Endothelial cell of umbilical vein (primary cell): ENCODE results near the gene WDR82. TPM values are rescaled to one million over a fixed set of nuclear protein-coding genes. Genes with fewer than 3 reads are reported as not detected.

ENCODE experiments used
- BruUV-seq: library from RNA; stranded (reverse); fragments of 400-500 nt; replicated peaks from 2 replicates; lab custom pipeline; 2021; lab: Mats Ljungman, UMichigan
- CTCF ChIA-PET: fragments of 300-600, 350-600 bp; sonication (Branson Sonifier 250); formaldehyde crosslinking; loops from one replicate; lab custom pipeline; 2021; ENCODE audit warnings: antibody characterized with exemption, inconsistent platforms; lab: Charles Lee
- POLR2A ChIA-PET: fragments of 300-600, 350-600 bp; sonication (Branson Sonifier 250); formaldehyde crosslinking; loops from one replicate; lab custom pipeline; 2021; ENCODE audit warnings: antibody characterized with exemption, inconsistent platforms; lab: Charles Lee
- DNase-seq: peaks from one replicate; pipeline ENCODE4 v3.0.0-alpha.2; 2011; ENCODE audit warnings: low read depth, low spot score
- FAIRE-seq: peaks from 2 replicates; lab custom pipeline; 2011; peaks lifted over from hg19 to GRCh38; lab: Jason Lieb, UNC
- H2AFZ ChIP-seq: 2 replicates; pipeline ENCODE4 v1.6.0; 2012; ENCODE audit warnings: low read depth, low read length, control low read depth, inconsistent platforms
- H3K27ac ChIP-seq: 2 replicates; pipeline ENCODE4 v1.5.1; 2011; ENCODE audit warnings: low read depth, mild to moderate bottlenecking, control low read depth, low read length, moderate library complexity; ENCODE audit not compliant: insufficient read depth
- H3K27me3 ChIP-seq, 2 experiments: 2 replicates each; pipeline versions ENCODE4 v1.6.0 to v1.6.1; 2011; ENCODE audit warnings: low read length in 2 of 2, mixed read lengths in 1 of 2; ENCODE audit not compliant: control insufficient read depth in 2 of 2, insufficient read depth in 2 of 2
- H3K36me3 ChIP-seq, 2 experiments: 2 replicates in 1 of 2; 3 replicates in 1 of 2; pipeline ENCODE4 v1.5.1; 2011; ENCODE audit warnings: low read length in 2 of 2, mild to moderate bottlenecking in 1 of 2, moderate library complexity in 1 of 2; ENCODE audit not compliant: control insufficient read depth in 2 of 2, insufficient read depth in 2 of 2; ENCODE audit errors: extremely low read depth in 1 of 2
- H3K4me1 ChIP-seq: 3 replicates; pipeline ENCODE4 v1.5.1; 2011; ENCODE audit warnings: mild to moderate bottlenecking, low read length; ENCODE audit not compliant: control insufficient read depth, insufficient read depth; ENCODE audit errors: extremely low read depth
- H3K4me2 ChIP-seq: 2 replicates; pipeline ENCODE4 v1.6.1; 2011; ENCODE audit warnings: low read length, control low read depth, mixed read lengths; ENCODE audit not compliant: insufficient read depth
- H3K4me3 ChIP-seq, 3 experiments: fragments of 200-600 bp in 1 of 3; sonication (generic), shearing (Covaris generic) in 1 of 3; replicated peaks in 1 of 3; 2 replicates each; pipeline ENCODE4 v1.5.1; 2011 to 2016; ENCODE audit warnings: control low read depth in 3 of 3, low read length in 3 of 3, mild to moderate bottlenecking in 2 of 3, inconsistent platforms in 1 of 3, low read depth in 1 of 3, moderate library complexity in 1 of 3; ENCODE audit not compliant: insufficient read depth in 1 of 3
- H3K79me2 ChIP-seq: 2 replicates; pipeline ENCODE4 v1.6.0; 2012; ENCODE audit warnings: low read length, inconsistent platforms; ENCODE audit not compliant: control insufficient read depth, insufficient read depth
- H3K9ac ChIP-seq: replicated peaks from 2 replicates; pipeline ENCODE3; 2011; ENCODE audit warnings: low read length, control low read depth; ENCODE audit not compliant: insufficient read depth; ENCODE audit errors: extremely low read depth
- H3K9me1 ChIP-seq: replicated peaks from 3 replicates; pipeline ENCODE4 v1.6.0; 2011; ENCODE audit warnings: mild to moderate bottlenecking, low read length; ENCODE audit not compliant: control insufficient read depth, insufficient read depth; ENCODE audit errors: extremely low read depth
- H3K9me3 ChIP-seq: replicated peaks from 2 replicates; pipeline ENCODE4 v1.5.1; 2012; ENCODE audit warnings: low read length, inconsistent platforms; ENCODE audit not compliant: control insufficient read depth, insufficient read depth
- H4K20me1 ChIP-seq: replicated peaks from 2 replicates; pipeline ENCODE3; 2011; ENCODE audit warnings: mild to moderate bottlenecking, low read length; ENCODE audit not compliant: control insufficient read depth, insufficient read depth; ENCODE audit errors: extremely low read depth
- CTCF ChIP-seq, 2 donors: IDR thresholded peaks; 1 replicate in 1 of 2; 2 replicates in 1 of 2; pipeline ENCODE4 v1.5.1; 2011; ENCODE audit warnings: low read length in 2 of 2, mild to moderate bottlenecking in 2 of 2, moderate library complexity in 2 of 2, control low read depth in 1 of 2, inconsistent platforms in 1 of 2, low read depth in 1 of 2; ENCODE audit not compliant: insufficient read depth in 1 of 2; ENCODE audit errors: extremely low read depth in 1 of 2
- EZH2 ChIP-seq: IDR thresholded peaks from 2 replicates; pipeline ENCODE4 v1.6.1; 2012; ENCODE audit warnings: borderline replicate concordance, low read depth, mild to moderate bottlenecking, moderate library complexity, low read length, inconsistent platforms; ENCODE audit not compliant: severe bottlenecking
- FOS ChIP-seq: IDR thresholded peaks from 2 replicates; pipeline ENCODE4 v1.6.1; 2011; ENCODE audit warnings: mild to moderate bottlenecking, low read length, moderate library complexity, borderline replicate concordance; ENCODE audit not compliant: insufficient read depth
- GATA2 ChIP-seq: IDR thresholded peaks from 2 replicates; pipeline ENCODE4 v1.7.0; 2011; ENCODE audit warnings: low read depth, mild to moderate bottlenecking, moderate library complexity, mixed read lengths, low read length; ENCODE audit not compliant: insufficient read length, insufficient read depth
- JUN ChIP-seq: IDR thresholded peaks from 2 replicates; pipeline ENCODE4 v1.6.1; 2011; ENCODE audit warnings: borderline replicate concordance, low read depth; ENCODE audit not compliant: insufficient read length, insufficient read depth
- MAX ChIP-seq: IDR thresholded peaks from 2 replicates; pipeline ENCODE4 v1.6.1; 2011; ENCODE audit not compliant: insufficient read depth, insufficient read length
- MYC ChIP-seq: IDR thresholded peaks from one replicate; pipeline ENCODE4 v1.6.1; 2011; ENCODE audit warnings: mild to moderate bottlenecking, low read depth, low read length
- POLR2A ChIP-seq: IDR thresholded peaks from 2 replicates; pipeline ENCODE4 v1.6.1; 2012; ENCODE audit warnings: low read depth, mild to moderate bottlenecking, control low read depth, low read length
- POLR2AphosphoS5 ChIP-seq: IDR thresholded peaks from 2 replicates; pipeline ENCODE4 v1.6.1; 2012; ENCODE audit warnings: low read depth, mild to moderate bottlenecking, control low read depth, low read length, moderate library complexity; ENCODE audit not compliant: insufficient read depth
- dilution Hi-C: fragments of 300-500 bp; cut with MboI; formaldehyde crosslinking; loops from one replicate; pipeline ENCODE4 v1.15.0; 2019; ENCODE audit warnings: low sequenced_read_pairs; ENCODE audit not compliant: extremely low pct_ligation_motif_present
- intact Hi-C: fragments of 100-400 bp; cut with micrococcal nuclease; formaldehyde crosslinking; loops from one replicate; pipeline ENCODE4 v1.10.0; 2022
- polyA plus RNA-seq, 4 experiments: library from polyadenylated mRNA; depleted of rRNA in 3 of 4; stranded (reverse) in 3 of 4; unstranded in 1 of 4; fragments of >200 nt; gene quantifications; 2 replicates each; pipeline versions ENCODE4 v1.2.1 to v1.2.3, GENCODE V29; 2011 to 2012; ENCODE audit warnings: missing spikeins in 1 of 4
- total RNA-seq: library from RNA; stranded (reverse); gene quantifications from 2 replicates; pipeline ENCODE4 v1.2.3, GENCODE V29; 2021

WDR82 gene
- total and polyA plus RNA-seq, 2 donors (not counting 3 experiments of a cell fraction or from before 2014, with no cell fraction given): 39.9 to 71.3 TPM

- peaks cover 4% of the 10 kb centered on the region for H3K4me1 ChIP-seq
Observed at GRCh38 chr3:52321481-52321880, 43.0 kb upstream of the WDR82 start.

More at GRCh38 chr3:52321481-52321880, 43.0 kb upstream of the WDR82 start:
- H3K4me3 ChIP-seq: no peak overlapping the region
- no peak overlapping the region for H3K4me2 ChIP-seq
- FAIRE-seq: no peak
- H4K20me1 ChIP-seq: no peaks in the 10 kb centered on the region
- H2AFZ ChIP-seq: no peak overlapping the region
- intact Hi-C loops (no loop called here), dilution Hi-C loops (no loop called here)
- no peaks in the 10 kb centered on the region for H3K36me3 ChIP-seq
- H3K79me2 ChIP-seq: no peaks in the 10 kb centered on the region
- TF ChIP-seq GATA2 (no peak), JUN (no peak), POLR2A (no peak), MAX (no peak), MYC (no peak), FOS (no peak), POLR2AphosphoS5 (no peak), CTCF (IDR thresholded peaks at IDR 0.05; ENCODE audit: extremely low read depth in 1 of 2, insufficient read depth in 1 of 2, low read depth in 1 of 2, low read length in 2 of 2) (no peak), EZH2 (no peak)
- no peak for DNase-seq
- H3K9me3 ChIP-seq: no peaks in the 10 kb centered on the region
- H3K9me1 ChIP-seq: no peaks in the 10 kb centered on the region
- no peak overlapping the region for H3K9ac ChIP-seq
- BruUV-seq: no TSS peak
- ChIA-PET POLR2A (no interaction called here), CTCF (no interaction called here)
- H3K27me3 ChIP-seq: no peaks in the 10 kb centered on the region
- H3K27ac ChIP-seq: no peak overlapping the region
